HUES6 (cell line): ENCODE measurements around the gene MGAT1.

Source experiments
- H3K27ac ChIP-seq: 2 replicates; pipeline ENCODE4 v1.7.0; 2013; ENCODE audit warnings: low read depth, mild to moderate bottlenecking, low read length, inconsistent platforms
- H3K27me3 ChIP-seq: 2 replicates; pipeline ENCODE4 v1.6.1; 2013; ENCODE audit warnings: low read length; ENCODE audit not compliant: control insufficient read depth, insufficient read depth
- H3K36me3 ChIP-seq: 2 replicates; pipeline ENCODE4 v1.6.1; 2013; ENCODE audit warnings: low read length; ENCODE audit not compliant: control insufficient read depth, insufficient read depth
- H3K4me1 ChIP-seq: 2 replicates; pipeline ENCODE4 v1.6.1; 2013; ENCODE audit warnings: low read length; ENCODE audit not compliant: control insufficient read depth, insufficient read depth
- H3K4me3 ChIP-seq: 2 replicates; pipeline ENCODE4 v1.5.1; 2013; ENCODE audit warnings: low read depth, low read length
- H3K9ac ChIP-seq: one replicate; pipeline ENCODE4 v1.6.1; 2013; ENCODE audit warnings: mild to moderate bottlenecking, low read length
- H3K9me3 ChIP-seq: 2 replicates; pipeline ENCODE4 v1.6.1; 2013; ENCODE audit warnings: low read depth, low read length; ENCODE audit not compliant: control insufficient read depth, insufficient read depth

Gene MGAT1

DNA sequence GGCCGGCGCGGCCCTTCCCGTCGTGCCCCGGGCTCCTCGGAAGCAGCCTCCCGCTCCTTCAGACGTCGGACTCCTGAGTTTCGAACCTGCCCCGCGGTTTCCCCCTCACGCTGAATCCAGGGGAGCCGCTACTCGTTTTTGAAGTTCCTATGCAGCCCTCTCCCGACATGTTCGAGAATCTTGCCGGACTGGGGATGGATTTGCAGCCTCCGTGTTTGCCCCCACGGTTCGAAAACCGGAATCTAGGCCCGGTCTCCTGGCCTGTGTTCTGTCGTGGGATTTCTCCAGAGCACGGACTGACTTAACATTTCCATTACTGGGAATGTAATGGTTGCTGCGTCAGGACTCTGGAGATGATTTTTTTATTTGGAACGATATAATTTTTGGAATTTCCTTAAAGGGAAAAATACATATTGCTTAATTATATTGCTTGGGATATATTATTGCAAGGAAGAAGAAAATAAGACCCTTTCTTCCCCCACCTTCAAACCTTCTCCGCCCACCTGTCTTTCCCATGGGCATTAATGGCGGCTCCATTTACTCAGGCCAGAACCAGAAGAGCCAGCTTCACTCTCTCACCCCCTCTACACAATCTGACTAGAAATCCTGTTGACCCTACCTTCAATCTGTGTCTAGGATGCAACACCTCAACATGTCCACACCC is 8.5 kb upstream of the MGAT1 start:
- H3K9ac ChIP-seq = peak overlapping the region; percentile 92
- no peaks in the 10 kb centered on the region for H3K9me3 ChIP-seq
- H3K27me3 ChIP-seq = no peaks in the 10 kb centered on the region
- peaks cover 10% of the 10 kb centered on the region for H3K36me3 ChIP-seq
- H3K4me1 ChIP-seq = peaks cover 32% of the 10 kb centered on the region
- peak overlapping the region; percentile 93; the same call in 1 of the 2 replicates for H3K27ac ChIP-seq
- H3K4me3 ChIP-seq = peak overlapping the region; percentile 86

DNA sequence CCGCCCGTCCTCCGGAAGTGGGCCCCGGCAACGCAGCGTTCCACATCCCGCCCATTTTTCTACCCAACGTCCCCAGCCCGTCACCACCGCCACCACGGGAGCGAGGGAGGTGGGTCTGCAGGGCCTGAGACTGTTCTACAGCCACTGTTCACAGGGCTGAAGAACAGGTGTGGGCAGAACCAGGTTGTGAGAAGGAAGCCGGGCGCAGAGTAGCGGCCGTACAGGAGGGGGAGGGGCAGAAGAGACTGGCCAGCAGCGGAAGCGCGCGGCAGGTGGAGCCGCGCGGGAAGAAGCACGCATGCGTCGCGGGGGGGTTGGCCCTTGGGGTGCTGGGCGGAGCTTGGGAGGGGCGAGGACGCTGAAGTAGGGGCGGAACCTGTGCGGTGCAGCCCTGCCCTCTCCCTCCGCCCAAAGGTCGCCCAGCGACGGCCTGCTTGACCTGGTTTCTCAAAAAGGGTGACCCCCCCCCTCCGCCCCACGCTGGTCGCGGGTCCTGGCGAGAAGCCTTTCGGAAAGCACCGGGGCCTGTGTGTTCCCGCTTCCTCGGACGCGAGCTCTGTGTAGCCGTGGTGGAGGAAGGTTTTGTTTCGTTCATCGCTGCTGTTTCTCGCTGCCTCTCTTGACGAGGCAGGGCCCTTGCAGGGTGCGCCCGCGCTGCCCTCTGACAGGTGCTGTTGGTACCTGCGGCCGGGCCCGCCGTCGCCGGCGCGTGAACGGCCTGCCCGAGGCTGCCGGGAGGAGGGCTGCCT is 7.8 kb upstream of the MGAT1 start:
- Histone ChIP-seq H3K9me3 (no peaks in the 10 kb centered on the region), H3K4me1 (peaks cover 32% of the 10 kb centered on the region)

GRCh38 chr5:180809403-180810209 is 7.0 kb upstream of the MGAT1 start:
- H3K9me3 ChIP-seq = no peaks in the 10 kb centered on the region

More for the DNA sequence above, 7.8 kb upstream of the MGAT1 start:
- H3K4me3 ChIP-seq = peak overlapping the region; percentile 86
- H3K36me3 ChIP-seq = peaks cover 10% of the 10 kb centered on the region
- H3K27ac ChIP-seq = peak overlapping the region; percentile 93
- H3K9ac ChIP-seq = peak overlapping the region; percentile 92
- no peaks in the 10 kb centered on the region for H3K27me3 ChIP-seq

DNA sequence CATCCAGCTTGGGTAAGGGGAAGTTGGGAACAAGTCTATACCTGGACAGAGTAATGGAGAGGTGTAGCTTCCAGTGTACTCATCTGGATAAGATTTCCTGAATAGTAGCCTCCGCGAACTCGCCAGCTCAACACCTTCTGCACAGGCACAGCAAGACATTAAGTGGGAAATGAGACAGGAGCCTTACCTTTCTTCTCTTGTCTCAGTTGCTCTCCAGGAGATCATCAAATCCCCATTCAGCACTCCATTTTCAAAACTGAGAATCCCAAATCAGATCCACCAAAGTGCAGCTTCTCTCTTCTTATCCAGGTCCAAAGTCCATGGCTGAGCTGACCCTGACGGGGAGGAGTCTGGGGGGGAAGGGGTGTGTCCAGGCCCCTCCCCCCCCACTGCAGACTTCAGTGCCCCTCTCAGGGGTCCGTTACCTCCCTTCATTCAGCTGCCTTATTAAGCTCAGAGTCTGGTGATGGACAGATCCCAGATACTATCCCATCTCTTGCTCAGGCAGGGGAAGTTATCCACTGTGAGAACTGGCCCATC is 5.9 kb upstream of the MGAT1 start:
- peaks cover 10% of the 10 kb centered on the region for H3K36me3 ChIP-seq
- no peak overlapping the region for H3K27ac ChIP-seq
- H3K9me3 ChIP-seq = no peaks in the 10 kb centered on the region
- peaks cover 43% of the 10 kb centered on the region for H3K4me1 ChIP-seq
- H3K27me3 ChIP-seq = no peaks in the 10 kb centered on the region
- H3K9ac ChIP-seq = no peak overlapping the region
- peak overlapping the region; percentile 86 for H3K4me3 ChIP-seq

More at GRCh38 chr5:180809403-180810209, 7.0 kb upstream of the MGAT1 start:
- peaks cover 10% of the 10 kb centered on the region for H3K36me3 ChIP-seq
- peak overlapping the region; percentile 93 for H3K27ac ChIP-seq
- peak overlapping the region; percentile 92 for H3K9ac ChIP-seq
- peak overlapping the region; percentile 86 for H3K4me3 ChIP-seq
- no peaks in the 10 kb centered on the region for H3K27me3 ChIP-seq
- H3K4me1 ChIP-seq = peaks cover 32% of the 10 kb centered on the region

GRCh38 chr5:180807654-180808414 is 5.2 kb upstream of the MGAT1 start:
- peaks cover 47% of the 10 kb centered on the region for H3K4me1 ChIP-seq

DNA sequence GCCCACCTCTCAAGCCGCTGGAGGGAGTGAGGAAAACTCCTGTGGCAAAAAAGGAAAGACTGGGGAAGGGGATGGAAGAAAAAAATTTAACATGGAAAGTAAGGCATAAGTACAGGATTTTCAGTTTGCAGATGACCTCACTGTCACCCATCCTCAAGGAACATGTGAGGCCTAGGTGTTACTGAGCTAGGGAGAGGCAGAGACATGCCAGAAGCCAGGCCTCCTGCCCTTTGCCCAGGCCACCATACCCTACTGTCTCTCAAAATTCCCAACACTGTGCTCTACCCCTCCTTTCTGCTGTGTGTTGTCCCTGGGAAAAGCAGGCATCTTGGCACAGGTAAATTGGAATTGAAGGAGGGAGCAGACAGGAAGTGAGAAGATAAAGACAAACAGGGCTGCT is 4.4 kb upstream of the MGAT1 start:
- Histone ChIP-seq H3K27me3 (no peaks in the 10 kb centered on the region), H3K36me3 (peaks cover 10% of the 10 kb centered on the region), H3K9ac (no peak overlapping the region), H3K4me1 (peaks cover 47% of the 10 kb centered on the region), H3K9me3 (no peaks in the 10 kb centered on the region), H3K27ac (no peak overlapping the region), H3K4me3 (no peak overlapping the region)

More at GRCh38 chr5:180807654-180808414, 5.2 kb upstream of the MGAT1 start:
- Histone ChIP-seq H3K27me3 (no peaks in the 10 kb centered on the region), H3K4me3 (peak overlapping the region; percentile 86; the same call in 1 of the 2 replicates), H3K36me3 (peaks cover 10% of the 10 kb centered on the region), H3K9ac (no peak overlapping the region), H3K9me3 (no peaks in the 10 kb centered on the region), H3K27ac (no peak overlapping the region)

DNA sequence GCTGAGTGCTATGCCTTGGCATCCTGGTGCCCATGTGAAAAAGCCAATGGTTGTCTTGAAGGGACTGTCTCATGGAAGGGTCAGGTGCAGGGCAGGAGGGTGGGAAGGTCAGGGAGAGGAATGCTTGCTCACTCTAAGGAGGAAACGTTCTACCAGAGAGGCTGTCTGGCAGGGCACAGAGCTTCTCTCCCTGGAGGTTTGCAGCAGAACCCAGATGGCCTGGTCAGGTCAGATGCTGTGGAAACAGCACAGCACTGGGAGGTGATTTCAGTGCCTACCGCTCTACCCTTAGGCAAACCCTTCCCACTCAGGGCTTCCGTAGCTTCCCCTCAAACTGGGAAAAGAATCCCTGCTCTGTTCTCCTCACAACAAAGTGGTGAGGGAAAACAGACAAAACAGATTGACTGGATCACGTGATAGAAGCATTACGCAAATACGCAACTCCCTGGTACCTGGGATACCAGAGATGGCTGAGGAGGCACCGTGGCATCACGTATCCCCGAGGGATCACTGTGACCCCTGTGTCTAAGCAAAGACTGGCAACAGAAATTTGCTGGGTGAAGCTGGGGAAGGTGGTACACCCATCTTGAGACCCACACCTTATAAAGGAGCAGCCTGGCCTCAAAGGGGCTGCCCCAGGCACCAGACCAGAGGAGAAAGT is 3.9 kb upstream of the MGAT1 start:
- Histone ChIP-seq H3K4me1 (peaks cover 45% of the 10 kb centered on the region), H3K4me3 (no peak overlapping the region), H3K36me3 (peaks cover 10% of the 10 kb centered on the region), H3K27ac (no peak overlapping the region), H3K27me3 (no peaks in the 10 kb centered on the region), H3K9ac (no peak overlapping the region), H3K9me3 (no peaks in the 10 kb centered on the region)

GRCh38 chr5:180804129-180804618 is 1.6 kb upstream of the MGAT1 start:
- H3K27ac ChIP-seq = 0 out of 2 replicates have a peak overlapping the region, but pooled peaks have one; percentile 77

GRCh38 chr5:180803181-180804128 is 849 bp upstream of the MGAT1 start:
- Histone ChIP-seq H3K9ac (peak overlapping the region; percentile 51), H3K27ac (peak overlapping the region; percentile 77), H3K4me1 (peaks cover 35% of the 10 kb centered on the region), H3K27me3 (no peaks in the 10 kb centered on the region), H3K36me3 (peaks cover 16% of the 10 kb centered on the region), H3K4me3 (peak overlapping the region; percentile 68), H3K9me3 (no peaks in the 10 kb centered on the region)

More at GRCh38 chr5:180804129-180804618, 1.6 kb upstream of the MGAT1 start:
- peaks cover 16% of the 10 kb centered on the region for H3K36me3 ChIP-seq
- no peak overlapping the region for H3K4me3 ChIP-seq
- peaks cover 41% of the 10 kb centered on the region for H3K4me1 ChIP-seq
- no peaks in the 10 kb centered on the region for H3K9me3 ChIP-seq
- H3K27me3 ChIP-seq = no peaks in the 10 kb centered on the region
- H3K9ac ChIP-seq = no peak overlapping the region
